Measurements from ENCODE around the gene FAM180A. TPM values are rescaled to one million over a fixed set of nuclear protein-coding genes. Genes with fewer than 3 reads are reported as not detected.

Gene FAM180A
- total and polyA plus RNA-seq, 9 of the 15 experiments (the other 6 are each of a cell fraction or from before 2014, with no cell fraction given) = not detected

DNA sequence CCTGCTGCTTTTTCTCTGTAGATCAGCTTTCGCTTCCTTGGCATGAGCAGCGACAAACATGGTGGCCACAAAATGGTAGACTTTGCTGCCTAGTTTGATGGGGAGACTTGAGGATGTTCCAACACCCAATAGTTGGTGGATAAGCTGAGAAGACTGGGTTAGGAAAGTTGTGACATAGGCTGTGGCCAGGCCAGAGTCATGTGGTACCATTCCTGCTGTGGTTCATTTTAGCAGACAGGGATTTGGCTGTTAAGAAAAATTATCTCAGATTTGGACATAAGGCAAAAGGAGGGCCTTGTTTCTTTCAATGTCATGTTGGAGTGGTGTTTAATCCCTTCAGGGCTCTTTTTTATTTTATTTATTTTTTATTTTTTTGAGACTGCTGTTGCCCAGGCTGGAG lies 26.6 kb upstream of the FAM180A start:
- CTCF ChIA-PET (ENCODE audit: low intra/inter-chr PET ratio) = no interaction called here
- intact Hi-C loops (cut with micrococcal nuclease) = no loop called here
- no TSS peak for BruUV-seq (replicated peaks)
- Histone ChIP-seq H3K9me1 (ENCODE audit: control insufficient read depth, insufficient read depth, low read length) (no peaks in the 10 kb centered on the region), H3K27ac (ENCODE audit: extremely low read depth, low read depth, low read length) (no peak overlapping the region), H3K4me2 (ENCODE audit: insufficient read depth, low read length) (no peak overlapping the region), H3K36me3 (ENCODE audit: control insufficient read depth, insufficient read depth, low read length) (no peaks in the 10 kb centered on the region), H3K4me1 (replicated peaks in 1 of 2; ENCODE audit: control insufficient read depth in 2 of 2, insufficient read depth in 2 of 2, low read length in 2 of 2) (0 out of 5 replicates have a peak, but pooled peaks cover 0 to 9% of the 10 kb centered on the region in 2 experiments), H2AFZ (ENCODE audit: low read depth, low read length) (no peak overlapping the region), H3K27me3 (ENCODE audit: control insufficient read depth in 2 of 2, insufficient read depth in 2 of 2, low read length in 2 of 2) (peaks cover 0 to 4% of the 10 kb centered on the region in 2 experiments; a peak in 2 of 5 replicates), H4K20me1 (replicated peaks; ENCODE audit: control insufficient read depth, insufficient read depth, low read length) (no peaks in the 10 kb centered on the region; the same call in 1 of the 2 replicates), H3K79me2 (ENCODE audit: control insufficient read depth, insufficient read depth, low read length) (no peaks in the 10 kb centered on the region), H3K4me3 (no peak overlapping the region), H3K9ac (ENCODE audit: insufficient read depth in 1 of 2, low read depth in 2 of 2, low read length in 2 of 2) (no peak overlapping the region), H3K9me3 (replicated peaks; ENCODE audit: control insufficient read depth, insufficient read depth, low read depth, low read length) (peaks cover 2% of the 10 kb centered on the region; the same call in 1 of the 2 replicates)
- ATAC-seq (no peak), FAIRE-seq (no peak), DNase-seq (ENCODE audit: extremely low read depth in 1 of 4, low spot score in 3 of 4) (no peak)
- POLR2A ChIA-PET = no interaction called here
- in situ Hi-C loops (cut with MboI) = no loop called here
- TF ChIP-seq PTBP1 (IDR thresholded peaks at IDR 0.05; ENCODE audit: low read depth, low read length) (no peak), RBM15 (IDR thresholded peaks at IDR 0.05; ENCODE audit: insufficient read depth, low read length) (no peak), ZFX (CRISPR knock-in tag; IDR thresholded peaks at IDR 0.05) (0 out of 2 replicates have a peak, but pooled peaks have one; percentile 20), ZNF561 (CRISPR knock-in tag; conservative IDR thresholded peaks at IDR 0.05) (no peak)
- 69% methylated on average over 2 of the region's 2 CpGs for WGBS (ENCODE audit: insufficient coverage, low coverage, missing lambda C conversion rate)

DNA sequence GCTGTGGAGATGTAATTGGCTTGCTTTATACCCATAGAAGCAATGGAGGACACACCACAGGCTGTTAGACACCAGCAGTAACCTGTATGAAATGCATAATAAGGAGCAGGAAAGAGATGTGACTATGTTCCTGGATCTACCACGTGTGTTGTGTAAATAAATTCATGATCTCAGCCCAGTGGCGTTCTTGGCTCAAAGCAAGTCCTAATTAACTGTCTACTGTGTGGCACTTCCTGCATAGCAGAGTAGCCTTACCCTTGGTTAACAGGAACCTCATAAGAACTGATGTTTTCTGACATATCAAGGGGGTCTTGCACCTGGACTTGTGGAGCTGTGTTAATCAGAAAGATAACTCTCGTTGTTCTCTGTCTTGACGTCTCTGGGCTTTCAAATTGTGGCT lies 25.7 kb upstream of the FAM180A start:
- ATAC-seq = no peak; the same call in 2 of the 3 replicates
- ChIA-PET POLR2A (interaction anchor here (0.7 to 1.4 kb wide), 3 partner anchors 11 to 32 kb away, joined by 3 to 6 read pairs (median 3); no protein-coding TSS in a partner anchor), CTCF (ENCODE audit: low intra/inter-chr PET ratio) (no interaction called here)
- no peaks in the 10 kb centered on the region for H3K36me3 ChIP-seq (ENCODE audit: control insufficient read depth, insufficient read depth, low read length)
- FAIRE-seq = no peak
- H3K4me1 ChIP-seq (replicated peaks in 1 of 2; ENCODE audit: control insufficient read depth in 2 of 2, insufficient read depth in 2 of 2, low read length in 2 of 2) = 0 out of 5 replicates have a peak, but pooled peaks cover 0 to 9% of the 10 kb centered on the region in 2 experiments
- intact Hi-C loops (cut with micrococcal nuclease) (no loop called here), in situ Hi-C loops (cut with MboI) (no loop called here)
- no peak overlapping the region for H3K4me3 ChIP-seq
- H4K20me1 ChIP-seq (replicated peaks; ENCODE audit: control insufficient read depth, insufficient read depth, low read length) = no peaks in the 10 kb centered on the region; the same call in 1 of the 2 replicates
- H3K79me2 ChIP-seq (ENCODE audit: control insufficient read depth, insufficient read depth, low read length) = no peaks in the 10 kb centered on the region
- 4% methylated on average over 4 of the region's 4 CpGs for WGBS (ENCODE audit: insufficient coverage, low coverage, missing lambda C conversion rate)
- H3K4me2 ChIP-seq (ENCODE audit: insufficient read depth, low read length) = no peak overlapping the region
- peaks cover 7 to 12% of the 10 kb centered on the region in 2 experiments; a peak in 3 of 5 replicates for H3K27me3 ChIP-seq (ENCODE audit: control insufficient read depth in 2 of 2, insufficient read depth in 2 of 2, low read length in 2 of 2)
- no peak overlapping the region for H3K27ac ChIP-seq (ENCODE audit: extremely low read depth, low read depth, low read length)
- DNase-seq (ENCODE audit: extremely low read depth in 1 of 4, low spot score in 3 of 4) = no peak
- H2AFZ ChIP-seq (ENCODE audit: low read depth, low read length) = no peak overlapping the region
- peaks cover 2% of the 10 kb centered on the region; the same call in 1 of the 2 replicates for H3K9me3 ChIP-seq (replicated peaks; ENCODE audit: control insufficient read depth, insufficient read depth, low read depth, low read length)
- no peaks in the 10 kb centered on the region for H3K9me1 ChIP-seq (ENCODE audit: control insufficient read depth, insufficient read depth, low read length)
- no peak overlapping the region for H3K9ac ChIP-seq (ENCODE audit: insufficient read depth in 1 of 2, low read depth in 2 of 2, low read length in 2 of 2)
- no TSS peak for BruUV-seq (replicated peaks)
- TF ChIP-seq MED1 (CRISPR knock-in tag; IDR thresholded peaks at IDR 0.05; ENCODE audit: borderline replicate concordance) = no peak
- TF ChIP-seq, protein P1, sequence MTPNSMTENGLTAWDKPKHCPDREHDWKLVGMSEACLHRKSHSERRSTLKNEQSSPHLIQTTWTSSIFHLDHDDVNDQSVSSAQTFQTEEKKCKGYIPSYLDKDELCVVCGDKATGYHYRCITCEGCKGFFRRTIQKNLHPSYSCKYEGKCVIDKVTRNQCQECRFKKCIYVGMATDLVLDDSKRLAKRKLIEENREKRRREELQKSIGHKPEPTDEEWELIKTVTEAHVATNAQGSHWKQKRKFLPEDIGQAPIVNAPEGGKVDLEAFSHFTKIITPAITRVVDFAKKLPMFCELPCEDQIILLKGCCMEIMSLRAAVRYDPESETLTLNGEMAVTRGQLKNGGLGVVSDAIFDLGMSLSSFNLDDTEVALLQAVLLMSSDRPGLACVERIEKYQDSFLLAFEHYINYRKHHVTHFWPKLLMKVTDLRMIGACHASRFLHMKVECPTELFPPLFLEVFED (CRISPR knock-in tag; conservative IDR thresholded peaks at IDR 0.05) = no peak
- no peak for TF ChIP-seq TCF3 (CRISPR knock-in tag; IDR thresholded peaks at IDR 0.05)
- TF ChIP-seq, protein P2, sequence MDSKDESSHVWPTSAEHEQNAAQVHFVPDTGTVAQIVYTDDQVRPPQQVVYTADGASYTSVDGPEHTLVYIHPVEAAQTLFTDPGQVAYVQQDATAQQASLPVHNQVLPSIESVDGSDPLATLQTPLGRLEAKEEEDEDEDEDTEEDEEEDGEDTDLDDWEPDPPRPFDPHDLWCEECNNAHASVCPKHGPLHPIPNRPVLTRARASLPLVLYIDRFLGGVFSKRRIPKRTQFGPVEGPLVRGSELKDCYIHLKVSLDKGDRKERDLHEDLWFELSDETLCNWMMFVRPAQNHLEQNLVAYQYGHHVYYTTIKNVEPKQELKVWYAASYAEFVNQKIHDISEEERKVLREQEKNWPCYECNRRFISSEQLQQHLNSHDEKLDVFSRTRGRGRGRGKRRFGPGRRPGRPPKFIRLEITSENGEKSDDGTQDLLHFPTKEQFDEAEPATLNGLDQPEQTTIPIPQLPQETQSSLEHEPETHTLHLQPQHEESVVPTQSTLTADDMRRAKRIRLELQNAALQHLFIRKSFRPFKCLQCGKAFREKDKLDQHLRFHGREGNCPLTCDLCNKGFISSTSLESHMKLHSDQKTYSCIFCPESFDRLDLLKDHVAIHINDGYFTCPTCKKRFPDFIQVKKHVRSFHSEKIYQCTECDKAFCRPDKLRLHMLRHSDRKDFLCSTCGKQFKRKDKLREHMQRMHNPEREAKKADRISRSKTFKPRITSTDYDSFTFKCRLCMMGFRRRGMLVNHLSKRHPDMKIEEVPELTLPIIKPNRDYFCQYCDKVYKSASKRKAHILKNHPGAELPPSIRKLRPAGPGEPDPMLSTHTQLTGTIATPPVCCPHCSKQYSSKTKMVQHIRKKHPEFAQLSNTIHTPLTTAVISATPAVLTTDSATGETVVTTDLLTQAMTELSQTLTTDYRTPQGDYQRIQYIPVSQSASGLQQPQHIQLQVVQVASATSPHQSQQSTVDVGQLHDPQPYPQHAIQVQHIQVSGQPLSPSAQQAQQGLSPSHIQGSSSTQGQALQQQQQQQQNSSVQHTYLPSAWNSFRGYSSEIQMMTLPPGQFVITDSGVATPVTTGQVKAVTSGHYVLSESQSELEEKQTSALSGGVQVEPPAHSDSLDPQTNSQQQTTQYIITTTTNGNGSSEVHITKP (IDR thresholded peaks at IDR 0.05; ENCODE audit: partially characterized antibody) = no peak
- TF ChIP-seq, protein P3, sequence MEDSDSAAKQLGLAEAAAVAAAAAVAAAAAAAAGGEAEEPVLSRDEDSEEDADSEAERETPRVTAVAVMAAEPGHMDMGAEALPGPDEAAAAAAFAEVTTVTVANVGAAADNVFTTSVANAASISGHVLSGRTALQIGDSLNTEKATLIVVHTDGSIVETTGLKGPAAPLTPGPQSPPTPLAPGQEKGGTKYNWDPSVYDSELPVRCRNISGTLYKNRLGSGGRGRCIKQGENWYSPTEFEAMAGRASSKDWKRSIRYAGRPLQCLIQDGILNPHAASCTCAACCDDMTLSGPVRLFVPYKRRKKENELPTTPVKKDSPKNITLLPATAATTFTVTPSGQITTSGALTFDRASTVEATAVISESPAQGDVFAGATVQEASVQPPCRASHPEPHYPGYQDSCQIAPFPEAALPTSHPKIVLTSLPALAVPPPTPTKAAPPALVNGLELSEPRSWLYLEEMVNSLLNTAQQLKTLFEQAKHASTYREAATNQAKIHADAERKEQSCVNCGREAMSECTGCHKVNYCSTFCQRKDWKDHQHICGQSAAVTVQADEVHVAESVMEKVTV (CRISPR knock-in tag; IDR thresholded peaks at IDR 0.05) = no peak

All from K562 (cell line).